ENCODE measurements around the gene JARID2. TPM values are rescaled to one million over a fixed set of nuclear protein-coding genes. Genes with fewer than 3 reads are reported as not detected.

JARID2 gene
- total and polyA plus RNA-seq, 2 of the 4 experiments (the other 2 are of a cell fraction), result 9.6 to 12.9 TPM

GRCh38 chr6:15259766-15260098 is 13.9 kb downstream of the JARID2 start (continued):
- TF ChIP-seq, protein P1, sequence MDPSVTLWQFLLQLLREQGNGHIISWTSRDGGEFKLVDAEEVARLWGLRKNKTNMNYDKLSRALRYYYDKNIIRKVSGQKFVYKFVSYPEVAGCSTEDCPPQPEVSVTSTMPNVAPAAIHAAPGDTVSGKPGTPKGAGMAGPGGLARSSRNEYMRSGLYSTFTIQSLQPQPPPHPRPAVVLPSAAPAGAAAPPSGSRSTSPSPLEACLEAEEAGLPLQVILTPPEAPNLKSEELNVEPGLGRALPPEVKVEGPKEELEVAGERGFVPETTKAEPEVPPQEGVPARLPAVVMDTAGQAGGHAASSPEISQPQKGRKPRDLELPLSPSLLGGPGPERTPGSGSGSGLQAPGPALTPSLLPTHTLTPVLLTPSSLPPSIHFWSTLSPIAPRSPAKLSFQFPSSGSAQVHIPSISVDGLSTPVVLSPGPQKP (IDR thresholded peaks at IDR 0.05; ENCODE audit: borderline replicate concordance, low read depth, low read length), result no peak

- no peak overlapping the region for H3K4ac ChIP-seq (ENCODE audit: low read depth, low read length)
- H3K9ac ChIP-seq (ENCODE audit: low read depth, low read length), result no peak overlapping the region
- no peak overlapping the region for H3K23ac ChIP-seq (ENCODE audit: low read depth, low read length)
- no peak overlapping the region for H2AK9ac ChIP-seq (replicated peaks; ENCODE audit: low read depth, low read length, poor library complexity)
- ChIA-PET CTCF (no interaction called here), POLR2A (ENCODE audit: unreplicated experiment) (interaction anchor here (0.6 kb wide), 1 partner anchor 310 kb away, joined by 3 read pairs; no protein-coding TSS in a partner anchor)
- ATAC-seq (ENCODE audit: low read depth) (peak; percentile 59), DNase-seq (peak; percentile 67)
- no peak overlapping the region for H3K14ac ChIP-seq (replicated peaks; ENCODE audit: low read depth, low read length)
- H3K36me3 ChIP-seq (ENCODE audit: control insufficient read depth, insufficient read depth, low read length), result no peaks in the 10 kb centered on the region
- H3K27ac ChIP-seq (ENCODE audit: insufficient read depth, low read length), result 0 out of 2 replicates have a peak overlapping the region, but pooled peaks have one; percentile 24
- no peak overlapping the region for H2AK5ac ChIP-seq (ENCODE audit: low read depth, low read length)
- no peak overlapping the region for H2BK120ac ChIP-seq (ENCODE audit: low read depth, low read length)
- in situ Hi-C loops (cut with MboI; ENCODE audit: low sequenced_read_pairs), result loop anchor here (25.0 kb wide), 1 partner anchor 352 kb away; no protein-coding TSS in a partner anchor
- H2BK5ac ChIP-seq (ENCODE audit: low read depth, low read length, poor library complexity, severe bottlenecking), result peak overlapping the region; percentile 29
- no peak overlapping the region for H3K4me3 ChIP-seq (ENCODE audit: insufficient read depth, low read depth, low read length)
- no peaks in the 10 kb centered on the region for H3K9me3 ChIP-seq (ENCODE audit: control insufficient read depth, insufficient read depth, low read length)
- intact Hi-C loops (cut with micrococcal nuclease), result no loop called here
- no peak overlapping the region for H2AFZ ChIP-seq (replicated peaks; ENCODE audit: low read length, poor library complexity)
- no peaks in the 10 kb centered on the region for H3K27me3 ChIP-seq (ENCODE audit: control insufficient read depth, insufficient read depth, low read length)
- H3K4me1 ChIP-seq (ENCODE audit: control insufficient read depth, insufficient read depth, low read length), result peaks cover 25% of the 10 kb centered on the region
- H3K4me2 ChIP-seq (ENCODE audit: low read depth, low read length), result peak overlapping the region; percentile 80
- H2BK20ac ChIP-seq (ENCODE audit: low read depth, low read length), result no peak overlapping the region
- no peak overlapping the region for H3K56ac ChIP-seq (ENCODE audit: extremely low read depth, insufficient read depth, low read length)
- TF ChIP-seq POLR2A (IDR thresholded peaks at IDR 0.05; ENCODE audit: low read depth, low read length) (no peak), FOS (IDR thresholded peaks at IDR 0.05; ENCODE audit: low read depth, low read length) (no peak), BHLHE40 (IDR thresholded peaks at IDR 0.05; ENCODE audit: low read depth, low read length) (no peak), NFE2L2 (IDR thresholded peaks at IDR 0.05; ENCODE audit: low read depth, low read length) (no peak), CHD1 (IDR thresholded peaks at IDR 0.05; ENCODE audit: low read depth, low read length) (no peak)
- TF ChIP-seq, protein P1 (IDR thresholded peaks at IDR 0.05; ENCODE audit: borderline replicate concordance, low read depth, low read length), result no peak
- no CpG with 5 or more reads among the region's 4 CpGs for WGBS, 2 experiments (ENCODE audit: extremely low coverage in 2 of 2, insufficient read length in 1 of 2)
- no TSS peak for BruUV-seq (replicated peaks)
- no peak overlapping the region for H4K91ac ChIP-seq (ENCODE audit: insufficient read depth, low read depth, low read length)
- H4K5ac ChIP-seq (ENCODE audit: low read depth, low read length), result no peak overlapping the region
- peaks cover 18 to 88% of the 10 kb centered on the region in 2 experiments for H3K79me1 ChIP-seq (ENCODE audit: low read depth in 1 of 2, low read length in 2 of 2)
- H3K9me1 ChIP-seq (ENCODE audit: insufficient read depth, low read length), result peaks cover 24% of the 10 kb centered on the region
- dilution Hi-C loops (cut with HindIII; ENCODE audit: low sequenced_read_pairs, unreplicated experiment), result no loop called here
- no peak overlapping the region for H2BK15ac ChIP-seq (ENCODE audit: low read depth, low read length)
- H4K8ac ChIP-seq (ENCODE audit: low read depth in 2 of 2, low read length in 2 of 2), result no peak overlapping the region
- H4K20me1 ChIP-seq (ENCODE audit: insufficient read depth, low read length), result peaks cover 94% of the 10 kb centered on the region
- H3K18ac ChIP-seq (ENCODE audit: low read depth, low read length), result no peak overlapping the region
Observed at GRCh38 chr6:15260099-15260821, 14.4 kb downstream of the JARID2 start.
